GM18520 (cell line): ENCODE results near the gene MDFI.

Experiments used
- ATAC-seq: cut with Tn5 transposase; IDR thresholded peaks from one replicate; pipeline ENCODE4 v1.9.1; 2021; ENCODE audit not compliant: unreplicated experiment

The MDFI gene

DNA sequence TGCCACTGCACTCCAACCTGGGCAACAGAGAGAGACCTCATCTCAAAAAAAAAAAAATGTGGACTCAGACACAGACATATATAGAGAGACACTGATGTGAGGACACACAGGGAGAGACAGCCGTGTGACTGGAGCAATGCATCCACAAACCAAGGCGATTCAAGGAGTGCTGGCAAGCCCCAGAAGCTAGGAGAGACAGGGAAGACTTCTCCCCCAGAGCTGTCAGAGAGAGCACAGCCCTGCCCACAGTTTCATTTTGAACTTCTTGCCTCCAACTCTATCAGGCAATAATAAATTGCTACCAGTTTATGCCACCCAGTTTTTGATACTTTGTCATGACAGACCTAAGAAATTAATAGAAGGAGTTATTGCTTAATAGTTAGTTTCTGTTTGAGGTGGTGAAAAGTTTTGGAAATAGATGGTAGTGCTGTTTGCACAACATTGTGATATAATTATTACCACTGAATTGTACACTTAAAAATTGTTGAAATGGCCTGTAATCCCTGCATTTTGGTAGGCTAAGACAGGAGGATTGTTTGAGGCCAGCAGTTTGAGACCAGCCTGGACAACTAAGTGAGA is 5.1 kb upstream of the MDFI start:
- ATAC-seq, result no peak

DNA sequence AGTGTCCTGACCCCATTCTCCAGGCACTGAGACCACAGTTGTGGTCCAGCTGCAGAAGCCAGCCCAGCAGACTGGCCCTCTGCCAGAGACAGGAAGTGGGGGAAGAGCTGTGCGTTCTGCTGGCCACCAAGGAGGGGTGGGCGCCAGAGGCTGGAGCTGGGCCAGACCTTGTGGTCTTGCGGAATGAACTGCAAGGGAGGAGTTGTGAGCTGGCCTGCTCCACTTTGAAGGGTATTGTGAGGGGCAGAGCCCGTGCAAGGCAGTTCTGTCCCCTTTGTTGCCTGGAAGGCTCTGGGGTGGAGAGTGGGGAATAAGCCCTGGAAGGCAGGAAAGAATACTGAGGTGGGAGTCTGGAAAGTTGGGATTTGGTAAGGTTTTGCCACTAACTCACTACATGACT is 3.6 kb upstream of the MDFI start:
- no peak for ATAC-seq

DNA sequence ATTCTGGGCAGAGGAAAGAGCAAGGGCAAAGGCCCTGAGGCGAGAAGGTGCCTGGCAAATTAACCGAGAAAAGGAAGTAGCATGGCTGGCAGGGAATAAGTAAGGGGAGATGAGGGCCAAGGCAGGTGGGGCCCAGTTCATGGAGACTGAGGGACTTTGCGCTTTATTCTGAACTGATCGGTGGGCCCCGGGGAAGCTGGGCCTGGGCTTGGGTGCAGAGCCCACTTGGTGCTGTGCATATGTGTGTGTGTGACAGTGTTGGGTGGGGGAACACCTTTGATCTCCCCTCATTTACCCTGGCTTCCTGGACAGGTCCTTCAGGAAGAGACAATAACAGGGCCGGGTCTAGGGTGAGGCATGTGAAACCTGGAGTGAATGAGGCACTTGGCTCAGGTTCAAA is 2.9 kb upstream of the MDFI start:
- no peak for ATAC-seq

DNA sequence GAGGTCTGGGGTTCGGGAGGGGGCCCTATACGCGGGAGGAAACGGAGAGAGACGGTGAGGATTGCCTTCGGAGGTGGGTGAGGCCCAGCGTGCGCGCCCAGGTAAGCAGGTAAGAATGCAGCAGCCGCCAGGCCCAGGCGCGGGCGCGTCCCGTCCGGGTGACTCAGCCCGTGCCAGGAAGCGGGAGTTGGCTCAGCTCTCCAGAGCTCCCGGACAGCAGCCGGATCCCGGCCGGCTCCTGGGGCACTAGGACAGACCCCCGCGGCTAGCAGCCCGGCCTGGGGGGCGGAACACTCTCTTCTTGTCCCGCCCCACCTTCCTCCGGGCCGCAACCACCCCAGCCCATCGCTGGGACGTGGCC is 1.5 kb upstream of the MDFI start:
- no peak for ATAC-seq

DNA sequence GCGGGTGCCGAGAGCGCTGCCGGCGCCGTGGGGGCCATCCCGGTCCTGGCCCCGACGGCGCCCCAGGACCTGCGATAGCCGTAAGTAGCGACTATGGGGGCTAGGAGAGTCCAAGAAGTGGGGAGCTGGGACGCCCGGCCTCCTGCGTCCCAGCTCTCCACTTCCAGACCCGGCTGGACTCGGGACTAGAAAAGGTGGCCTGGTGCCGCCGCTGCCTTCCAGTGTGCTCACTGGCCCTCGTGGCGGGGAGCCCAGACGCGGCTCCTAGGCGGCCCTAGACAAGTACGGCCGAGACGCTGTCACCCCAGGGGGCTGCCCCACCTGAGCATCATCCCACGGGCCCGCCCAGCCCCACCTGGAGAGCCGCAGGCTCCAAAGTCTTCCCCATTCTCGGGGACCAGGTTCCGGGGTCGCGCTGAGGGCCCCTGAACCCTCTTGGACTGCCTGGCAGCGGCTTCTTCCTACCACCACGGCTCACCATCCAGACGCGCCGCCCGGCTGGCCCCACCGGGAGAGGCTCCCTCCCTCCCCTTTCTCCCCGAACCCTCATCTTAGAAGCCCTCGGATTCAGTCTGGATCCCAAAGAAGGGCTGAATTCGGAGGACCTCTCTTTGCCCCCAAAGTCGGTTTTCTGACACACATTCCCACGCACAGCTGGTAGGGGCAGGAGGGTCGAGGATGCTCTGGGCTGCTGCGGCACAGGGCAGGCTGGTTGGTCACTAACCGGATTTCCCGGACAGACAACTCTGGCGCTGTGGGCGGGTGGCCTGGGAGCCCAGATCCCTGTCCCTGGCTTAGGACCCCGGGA is 870 bp upstream of the MDFI start:
- no peak for ATAC-seq

DNA sequence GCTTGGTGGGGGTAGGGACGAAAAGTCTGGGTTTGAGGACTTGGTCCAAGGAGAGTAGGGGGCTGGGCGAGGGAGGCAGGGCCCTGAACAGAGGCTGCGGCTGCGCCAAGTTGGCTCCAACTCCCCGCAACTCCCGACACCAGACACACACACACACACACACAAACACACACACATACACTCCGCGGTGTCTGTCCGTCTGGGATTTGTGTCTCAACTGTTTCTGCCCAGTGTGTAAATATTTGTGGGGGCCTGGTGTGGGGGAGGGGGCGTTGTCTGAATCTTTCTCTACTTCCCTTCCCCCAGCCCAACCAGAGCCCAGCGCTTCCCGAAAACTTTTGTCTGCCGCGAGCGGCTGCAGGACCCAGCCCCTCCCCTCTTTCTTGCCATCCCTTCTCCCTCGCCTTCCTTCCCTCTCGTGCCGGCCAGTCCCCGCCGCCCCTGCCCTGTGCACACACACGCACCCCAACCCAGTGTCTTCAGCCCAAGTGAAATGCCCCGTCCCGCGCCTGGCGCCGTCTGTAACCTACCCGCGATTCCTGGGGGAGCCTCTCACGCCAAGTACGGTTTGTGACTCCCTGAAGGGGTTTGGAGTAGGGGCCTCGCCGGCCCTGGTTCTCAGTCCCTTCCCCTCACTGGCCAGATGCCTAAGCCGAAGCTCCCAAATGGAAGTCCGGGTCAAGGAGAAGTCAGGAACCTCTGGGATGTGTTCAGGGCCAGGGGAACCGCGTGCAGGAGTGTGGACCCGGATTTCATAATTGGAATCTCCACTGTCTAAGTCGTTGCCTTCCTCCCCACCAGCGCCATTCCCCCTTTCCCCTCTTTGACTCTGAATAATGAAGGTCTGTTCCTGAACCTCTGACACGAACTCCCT is 904 bp downstream of the MDFI start:
- ATAC-seq, result no peak

DNA sequence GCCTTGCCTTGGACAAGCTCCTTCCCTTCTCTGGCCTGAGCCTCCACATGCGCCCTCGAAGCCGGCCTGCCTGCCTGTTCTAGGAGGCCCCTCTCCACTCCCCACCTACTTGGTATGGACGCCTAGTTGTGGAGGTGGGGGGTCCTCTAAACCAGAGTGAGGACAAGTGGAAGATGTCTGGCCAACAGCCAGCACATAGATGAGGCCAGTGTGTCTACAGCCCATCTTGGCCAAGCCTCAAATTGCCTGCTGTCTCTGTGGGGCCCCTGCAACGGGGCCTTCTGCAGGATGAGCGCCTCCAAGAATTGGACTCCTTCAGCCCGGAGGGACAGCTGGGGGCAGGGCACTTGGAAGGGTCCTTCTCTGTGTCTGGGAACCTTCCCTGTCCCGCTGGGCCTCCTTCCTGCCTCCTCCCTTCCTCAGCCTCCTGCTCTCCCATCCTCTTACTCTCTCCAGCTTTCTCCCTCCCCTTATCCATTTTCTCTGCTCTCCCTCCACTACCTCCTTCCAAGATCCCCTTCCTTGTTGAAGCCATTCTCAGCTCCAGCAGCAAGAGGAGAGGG is 1.6 kb downstream of the MDFI start:
- no peak for ATAC-seq

DNA sequence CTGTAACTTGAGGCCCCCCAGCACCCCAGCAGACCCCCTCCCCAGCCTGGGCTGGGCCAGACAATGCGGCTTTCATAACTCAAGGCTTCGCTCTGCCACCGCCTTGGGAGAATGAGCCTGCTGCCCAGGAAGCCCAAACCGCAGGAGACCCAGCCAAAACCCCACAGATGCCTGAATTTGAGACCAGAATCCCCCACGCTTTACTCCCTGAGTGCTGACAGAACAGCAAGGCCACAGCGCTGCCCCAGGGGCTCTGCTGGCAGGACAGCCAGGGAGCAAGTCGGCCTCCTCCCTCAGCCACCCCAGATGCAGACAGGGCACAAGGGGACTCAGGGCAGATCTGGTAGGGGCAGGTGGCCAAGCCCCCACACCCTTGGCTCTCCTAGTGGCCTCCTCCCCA is 2.2 kb downstream of the MDFI start:
- ATAC-seq, result no peak

DNA sequence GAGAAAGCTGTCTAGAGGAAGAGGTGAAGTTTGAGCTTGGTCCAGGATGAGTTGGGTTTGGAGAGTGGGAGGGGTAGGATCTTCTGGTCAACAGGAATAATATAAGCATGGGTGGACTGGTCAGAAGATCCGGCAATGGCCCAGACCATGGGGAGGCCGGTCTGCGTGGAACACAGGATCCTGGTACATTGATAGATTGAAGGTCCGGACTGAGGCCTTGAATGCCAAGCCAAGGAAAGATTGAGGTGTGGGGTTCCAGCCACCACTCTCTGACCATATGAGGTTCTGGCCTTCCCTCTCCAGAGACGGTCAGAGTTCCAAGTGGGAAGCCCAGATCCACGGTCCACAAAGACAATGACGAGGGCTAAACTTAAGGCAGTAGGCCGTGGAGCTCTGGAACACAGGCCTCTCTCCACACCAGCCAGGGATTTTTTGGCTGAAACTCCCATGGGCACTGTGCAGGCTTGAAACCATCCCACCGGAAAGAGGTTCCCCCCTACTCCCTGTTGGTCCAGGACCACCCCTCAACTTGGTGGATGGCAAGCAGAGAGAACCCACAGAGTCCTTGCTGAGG is 3.2 kb downstream of the MDFI start:
- no peak for ATAC-seq

DNA sequence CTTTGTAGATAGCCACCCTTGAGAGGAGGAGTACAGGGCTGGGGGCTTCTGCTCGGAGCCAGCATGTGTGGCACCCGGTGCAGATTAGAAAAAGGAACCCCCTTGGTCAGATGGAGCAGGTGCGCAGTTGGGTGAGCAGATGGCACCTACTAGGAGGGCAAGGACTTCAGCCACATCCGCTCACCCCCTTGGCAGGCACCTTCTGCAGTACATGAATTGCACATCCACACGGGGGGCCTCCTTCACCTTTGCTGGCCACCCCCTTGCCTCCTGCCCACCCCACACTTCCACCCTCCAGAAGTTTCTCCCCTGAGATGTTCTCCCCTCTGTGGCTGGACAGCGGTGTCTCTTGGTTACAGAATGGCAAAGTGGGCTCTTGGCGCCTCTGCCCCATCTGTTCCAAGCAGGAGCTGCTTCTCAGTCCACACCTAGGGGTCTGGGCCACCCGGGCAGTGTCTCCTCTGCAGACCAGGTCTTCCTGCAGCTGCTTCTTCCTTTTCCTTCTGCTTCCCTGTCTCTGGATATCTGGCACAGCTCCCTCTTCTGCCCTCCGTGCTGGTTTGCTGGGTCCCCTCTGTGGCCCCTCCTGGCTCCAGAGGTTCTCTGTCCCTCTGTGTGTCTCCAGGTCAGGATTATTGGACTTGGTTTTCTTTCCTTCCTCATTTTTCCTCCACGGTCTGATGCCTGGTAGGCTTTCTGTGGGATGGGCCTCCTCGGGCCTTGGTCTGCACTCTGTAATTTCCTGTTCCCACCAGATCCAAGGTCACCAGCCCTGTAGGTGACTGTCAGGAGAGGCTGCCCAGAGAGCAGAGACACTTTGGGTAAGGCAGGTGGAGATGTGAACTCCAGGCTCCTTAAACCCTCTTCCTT is 4.1 kb downstream of the MDFI start:
- no peak for ATAC-seq

DNA sequence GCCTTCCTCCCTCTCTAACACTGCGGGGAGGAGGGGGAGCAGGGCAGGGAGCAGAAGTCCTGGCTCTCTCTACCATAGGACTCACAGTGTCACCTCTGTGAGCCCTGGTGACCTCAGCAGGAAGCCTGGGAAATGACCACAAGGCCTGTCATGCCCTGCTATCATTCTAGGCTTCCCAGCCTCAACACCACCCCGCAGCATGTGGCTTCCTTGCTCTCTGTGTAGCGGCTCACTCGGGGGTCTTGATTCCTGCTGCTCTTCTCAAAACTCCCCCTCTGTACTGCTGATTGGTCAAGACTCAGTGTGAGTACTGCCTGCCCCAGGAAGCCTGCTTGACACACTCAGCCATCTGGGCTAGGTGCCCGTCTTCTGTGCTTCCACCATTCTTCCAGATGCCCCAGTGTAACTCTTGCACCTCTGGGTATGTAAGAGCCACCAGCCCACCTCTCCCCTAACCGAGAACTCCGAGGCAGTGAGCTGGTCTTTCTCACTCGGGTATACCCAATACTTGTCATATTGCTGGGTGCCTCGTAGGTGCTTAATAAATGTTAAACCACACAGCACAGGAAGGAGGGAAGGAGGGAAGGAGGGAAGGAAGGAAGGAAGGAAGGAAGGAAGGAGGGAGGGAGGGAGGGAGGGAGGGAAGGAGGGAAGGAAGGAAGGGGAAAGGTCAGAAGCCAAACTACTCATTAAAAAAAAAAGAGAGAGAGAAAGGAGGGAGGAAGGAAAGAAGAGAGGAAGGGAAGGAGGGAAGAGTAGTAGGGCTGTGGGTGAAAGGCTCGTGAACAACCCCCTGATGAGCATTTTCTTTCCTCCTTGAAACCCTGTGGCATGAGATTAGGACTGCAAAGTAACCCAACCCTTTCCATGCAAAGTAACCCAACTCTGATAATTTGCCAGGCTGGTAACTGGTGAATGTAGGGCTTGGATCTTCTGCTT is 5.0 kb downstream of the MDFI start:
- no peak for ATAC-seq

DNA sequence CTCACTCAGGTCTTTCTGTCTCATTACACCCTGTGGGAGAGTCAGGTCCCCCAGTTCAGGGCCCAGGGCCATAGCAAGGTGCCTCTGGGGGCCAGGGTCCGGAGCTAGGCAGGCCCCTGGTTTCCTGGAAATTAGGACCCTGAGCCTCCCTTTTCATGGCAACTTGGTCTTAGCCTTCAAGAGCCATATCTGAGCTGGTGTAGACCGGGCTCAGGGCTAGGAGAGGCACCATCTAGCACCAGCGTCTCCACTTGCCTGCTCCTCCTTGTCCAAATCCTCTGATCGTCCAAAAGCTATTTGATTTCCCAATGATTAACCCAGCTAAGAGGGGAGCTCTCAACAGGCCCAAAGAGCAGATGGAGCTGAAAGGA is 5.6 kb downstream of the MDFI start:
- ATAC-seq, result no peak

DNA sequence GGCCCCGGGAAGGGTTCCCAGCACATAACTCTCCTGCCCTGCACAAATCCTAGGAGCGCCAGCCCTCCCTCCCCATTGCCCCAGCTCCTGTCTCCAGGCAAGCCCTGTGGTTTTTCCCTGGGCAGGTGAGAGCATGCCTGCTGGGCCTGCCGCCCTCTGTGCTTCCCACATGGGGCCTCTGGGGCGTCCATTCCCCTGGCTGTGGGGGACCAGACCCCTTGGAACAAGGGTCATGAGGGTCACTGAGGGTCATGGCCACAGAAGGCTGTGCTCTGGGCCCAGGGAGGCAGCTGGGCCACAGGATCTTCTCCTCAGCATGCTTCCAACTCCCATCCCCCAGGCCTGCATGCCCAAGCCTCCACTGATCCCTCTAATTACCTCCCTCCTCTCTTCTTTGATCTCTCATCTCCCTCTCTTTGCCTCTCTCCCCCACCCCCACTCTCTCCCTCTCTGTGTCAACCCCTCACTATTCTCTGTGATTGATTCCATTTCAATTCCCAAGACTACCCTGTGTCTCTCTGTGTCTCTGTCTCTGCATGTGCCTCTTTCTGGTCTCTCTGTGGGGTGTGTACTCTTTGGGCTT is 6.1 kb downstream of the MDFI start:
- no peak for ATAC-seq

DNA sequence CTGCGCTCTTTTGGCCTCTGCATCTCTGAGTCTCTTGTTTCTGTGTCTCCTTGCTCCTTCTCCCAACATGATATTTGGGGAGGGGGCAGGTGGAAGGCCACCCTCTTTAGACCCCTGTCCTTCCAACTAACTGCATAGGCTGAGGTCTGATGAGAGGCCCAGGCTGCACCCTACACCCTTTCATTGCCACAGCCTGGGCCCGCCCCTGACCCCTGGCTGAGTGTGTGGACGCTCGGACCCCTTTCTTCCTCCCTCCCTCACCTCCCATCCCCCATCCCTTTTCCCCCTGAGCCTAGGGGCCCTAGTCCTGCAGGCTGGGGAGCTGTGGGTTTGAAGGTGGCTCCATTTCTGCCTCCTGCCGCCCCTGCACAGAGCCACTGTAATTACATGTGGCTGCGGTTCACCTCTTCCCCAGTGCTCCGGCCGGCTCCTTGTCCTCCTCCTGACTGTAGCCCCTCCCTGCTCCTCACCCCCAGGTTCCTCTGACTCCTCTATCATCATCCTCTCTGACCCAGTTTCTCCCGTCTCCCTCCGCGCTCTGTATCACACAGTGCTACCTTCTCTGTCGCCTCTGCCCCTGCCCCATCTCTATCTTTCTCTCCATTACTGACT is 6.8 kb downstream of the MDFI start:
- ATAC-seq, result no peak

DNA sequence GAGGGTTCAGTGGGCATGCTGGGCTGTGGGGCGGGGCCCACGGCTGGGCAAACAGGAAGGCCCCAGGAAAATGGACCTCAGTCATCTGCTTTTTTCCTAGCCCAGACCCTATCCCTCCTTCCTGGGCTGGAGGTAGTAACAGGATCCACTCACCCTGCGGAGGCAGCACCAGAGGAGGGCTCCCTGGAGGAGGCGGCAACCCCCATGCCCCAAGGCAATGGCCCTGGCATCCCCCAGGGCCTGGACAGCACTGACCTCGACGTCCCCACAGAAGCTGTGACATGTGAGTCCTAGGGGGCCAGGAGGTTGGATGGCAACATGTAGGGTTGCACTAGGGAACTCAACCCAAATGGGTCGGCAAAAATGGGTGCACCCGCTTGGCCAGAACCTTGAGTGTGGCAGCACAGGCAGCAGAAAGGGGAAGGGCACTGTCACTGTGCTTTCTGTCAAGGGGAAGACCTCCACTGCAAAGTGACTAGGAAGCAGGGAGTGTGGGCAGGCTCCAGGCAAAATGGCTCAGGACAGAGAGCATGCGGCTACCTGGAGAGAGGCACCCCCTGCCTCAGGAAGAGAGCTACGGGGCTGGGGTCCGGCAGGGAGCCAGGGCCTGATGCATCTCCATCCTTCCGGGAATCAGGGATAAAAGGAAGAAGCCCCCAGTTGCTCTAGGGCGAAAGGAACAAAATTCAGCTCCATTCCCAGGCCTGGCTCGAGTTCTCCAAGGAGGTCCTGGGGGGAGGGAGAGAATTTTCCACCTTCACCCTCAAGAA is 7.9 kb downstream of the MDFI start:
- no peak for ATAC-seq

DNA sequence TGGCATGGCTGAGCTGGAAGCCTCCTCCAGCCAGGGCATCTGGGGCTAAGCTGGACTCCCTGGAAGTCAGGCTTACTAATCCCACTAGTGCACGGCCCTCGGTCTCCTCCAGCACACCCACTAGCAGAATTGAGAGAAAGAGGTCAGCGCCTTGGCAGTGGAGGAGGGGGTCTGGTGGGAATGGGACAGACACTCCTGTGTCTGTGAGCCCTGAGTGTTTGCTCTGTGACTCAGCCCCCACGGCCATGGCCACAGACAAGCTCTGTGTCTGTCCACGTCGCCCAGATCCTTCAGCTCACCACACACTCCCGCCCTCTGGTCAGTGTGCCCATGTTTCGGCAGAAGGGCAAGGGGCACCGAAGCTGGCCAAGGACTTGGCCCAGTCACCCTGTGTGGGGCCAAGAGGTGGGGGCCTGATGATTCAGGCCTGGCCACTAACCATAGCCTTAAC is 8.8 kb downstream of the MDFI start:
- no peak for ATAC-seq

DNA sequence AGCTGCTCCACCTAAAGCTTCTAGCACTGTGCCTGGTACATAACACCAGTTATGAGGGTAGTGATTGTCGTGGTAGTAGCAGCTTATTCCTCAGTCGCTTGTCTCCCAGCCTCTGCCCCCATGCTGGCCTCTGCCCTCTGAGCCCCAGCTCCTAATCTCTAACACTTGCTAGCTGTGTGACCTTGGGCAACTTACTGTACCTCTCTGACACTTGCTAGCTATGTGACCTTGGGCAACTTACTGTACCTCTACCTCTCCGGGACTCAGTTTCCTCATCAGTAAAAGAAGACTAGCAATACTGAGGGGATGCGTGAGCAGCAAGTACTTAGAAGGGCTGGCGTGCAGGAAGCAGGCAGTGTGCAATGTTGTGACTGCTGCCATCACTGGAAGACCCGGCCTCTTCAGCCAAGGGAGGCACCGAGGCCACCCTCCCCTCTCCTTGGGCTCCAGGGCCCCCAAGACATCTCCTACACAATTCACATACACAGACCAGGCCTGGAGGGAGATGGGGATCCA is 9.9 kb downstream of the MDFI start:
- no peak for ATAC-seq

DNA sequence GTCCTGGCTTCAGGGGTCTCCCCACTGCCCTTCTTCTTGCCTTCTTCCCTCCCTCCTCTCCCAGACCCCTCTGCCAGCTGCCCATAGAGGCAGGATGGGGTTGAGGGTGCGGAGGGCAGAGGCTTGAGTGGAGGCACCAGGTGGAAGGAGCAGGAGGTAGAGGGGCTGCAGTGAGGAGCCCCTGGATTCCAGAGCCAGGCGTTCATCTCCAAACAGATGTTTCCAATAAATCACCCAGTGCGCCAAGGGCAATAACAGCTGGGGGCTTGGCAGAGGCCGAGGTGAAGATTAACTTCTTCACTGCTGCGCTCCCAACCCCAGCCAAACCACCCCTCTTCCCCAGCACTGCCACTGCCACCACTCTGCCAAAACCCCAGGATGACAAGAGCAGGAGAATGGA is 10.7 kb downstream of the MDFI start:
- ATAC-seq, result no peak
